22Rv1 (cell line): ENCODE results near the gene SLC4A11.

Experiments used
- CTCF ChIP-seq: fragments of 450-650 bp; IDR thresholded peaks from 2 replicates; pipeline ENCODE4 v1.5.1; 2017; ENCODE audit warnings: mild to moderate bottlenecking
- ZFX ChIP-seq: fragments of 450-650 bp; IDR thresholded peaks from 2 replicates; pipeline ENCODE4 v1.6.1; 2017; ENCODE audit warnings: antibody characterized with exemption, borderline replicate concordance

DNA sequence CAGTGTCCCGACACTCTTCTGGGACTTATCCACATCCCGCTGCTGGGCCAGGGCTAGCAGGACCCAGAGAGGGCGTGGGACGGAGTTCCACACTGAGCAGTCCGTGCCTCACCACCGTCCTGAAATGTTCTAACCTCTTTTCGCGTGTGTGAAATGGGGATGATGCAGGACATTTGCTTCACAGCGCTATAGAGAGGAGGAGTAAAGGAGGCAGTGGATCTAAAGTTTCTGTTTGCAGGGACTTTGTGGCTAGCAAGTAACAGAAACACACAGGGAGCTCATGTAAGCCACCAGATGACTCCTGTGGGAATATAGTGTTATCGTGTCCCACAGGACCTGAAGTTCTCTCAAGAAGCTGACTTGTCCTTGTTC lies 29.1 kb downstream of the SLC4A11 start:
- no peak for TF ChIP-seq CTCF
- TF ChIP-seq ZFX = no peak
